ENCODE measurements around the gene SORL1-AS1.
"Not testable (repeated sequence)": the region's sequence is repeated elsewhere in the genome, so short reads cannot be mapped to it uniquely, and the experiment has no call there.

SORL1-AS1 gene

DNA sequence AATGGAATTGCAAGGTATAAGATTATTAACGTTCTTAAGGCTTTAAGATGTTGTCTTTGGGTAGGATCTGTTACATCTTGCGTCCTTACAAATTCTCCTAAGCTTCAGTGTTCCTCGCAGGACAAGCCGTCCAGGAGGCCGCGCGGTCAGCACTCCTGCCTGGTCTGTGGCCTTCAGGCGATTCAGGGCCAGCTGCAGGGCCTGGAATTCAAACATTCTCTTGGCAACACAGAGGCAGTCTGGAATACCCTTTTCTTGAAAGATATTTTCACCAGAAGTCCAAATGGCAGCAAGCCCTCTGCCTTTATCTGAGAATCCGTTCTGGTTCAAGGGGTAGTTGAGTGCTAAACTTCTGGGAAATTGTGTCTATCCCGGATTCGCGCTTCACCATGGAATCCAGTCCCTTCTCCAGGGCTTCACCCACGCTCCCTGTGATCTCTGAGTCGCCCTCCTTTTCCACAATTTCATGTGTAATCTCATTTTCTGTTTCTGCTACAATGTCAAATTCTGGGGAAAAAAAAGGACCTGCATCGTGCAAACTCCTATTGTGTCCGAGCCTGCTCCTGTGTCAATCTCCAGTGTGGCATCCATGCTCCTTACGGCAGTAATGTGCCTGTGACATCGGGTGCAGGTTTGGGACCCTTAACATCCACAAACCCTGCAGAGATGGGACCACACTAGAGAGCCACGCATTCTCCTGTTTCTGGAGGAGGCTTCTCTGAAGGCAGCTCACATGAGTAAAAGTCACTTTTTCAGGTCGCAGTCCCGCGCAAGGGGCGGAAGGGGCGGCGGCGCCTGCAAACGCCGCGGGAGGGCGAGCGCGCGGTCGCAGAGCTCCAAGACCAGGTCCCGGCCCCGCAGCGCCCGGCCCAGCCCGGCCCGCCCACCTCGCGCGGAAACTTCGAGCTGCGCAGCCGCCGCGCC, 26.0 kb downstream of the SORL1-AS1 start:
- peak; percentile 61 to 74 for DNase-seq

DNA sequence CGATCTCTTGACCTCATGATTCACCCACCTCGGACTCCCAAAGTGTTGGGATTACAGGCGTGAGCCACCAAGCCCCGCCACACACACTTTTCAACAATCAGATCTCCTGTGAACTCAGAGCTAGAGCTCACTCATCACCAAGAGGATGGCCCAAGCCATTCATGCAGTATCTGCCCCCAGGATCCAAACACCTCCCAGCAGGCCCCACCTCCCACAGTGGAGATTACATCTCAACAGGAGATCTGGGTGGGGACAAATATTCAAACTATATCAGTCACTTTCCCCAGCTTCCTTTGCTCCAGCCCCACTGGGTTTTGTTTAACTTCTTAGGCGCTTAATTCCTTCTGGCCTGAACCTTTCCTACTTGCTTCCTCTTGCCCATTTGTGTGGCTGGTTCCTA, 26.9 kb downstream of the SORL1-AS1 start:
- DNase-seq = no peak

DNA sequence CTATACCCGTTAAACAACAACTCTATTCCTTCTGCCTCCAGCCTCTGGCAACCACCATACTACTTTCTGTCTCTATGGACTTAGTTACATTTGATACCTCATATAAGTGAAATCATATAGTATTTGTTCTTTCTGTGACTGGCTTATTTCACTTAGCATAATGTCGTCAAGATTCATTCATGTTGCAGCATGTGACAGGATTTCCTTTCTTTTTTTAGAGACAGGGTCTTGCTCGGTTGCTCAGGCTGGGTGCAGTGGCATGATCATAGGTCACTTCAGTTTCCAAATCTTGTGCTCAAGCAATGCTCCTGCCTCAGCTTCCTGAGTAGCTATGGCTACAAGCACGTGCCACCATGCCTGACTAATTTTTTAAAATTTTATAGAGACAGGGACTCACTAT, 30.1 kb downstream of the SORL1-AS1 start:
- DNase-seq = no peak

DNA sequence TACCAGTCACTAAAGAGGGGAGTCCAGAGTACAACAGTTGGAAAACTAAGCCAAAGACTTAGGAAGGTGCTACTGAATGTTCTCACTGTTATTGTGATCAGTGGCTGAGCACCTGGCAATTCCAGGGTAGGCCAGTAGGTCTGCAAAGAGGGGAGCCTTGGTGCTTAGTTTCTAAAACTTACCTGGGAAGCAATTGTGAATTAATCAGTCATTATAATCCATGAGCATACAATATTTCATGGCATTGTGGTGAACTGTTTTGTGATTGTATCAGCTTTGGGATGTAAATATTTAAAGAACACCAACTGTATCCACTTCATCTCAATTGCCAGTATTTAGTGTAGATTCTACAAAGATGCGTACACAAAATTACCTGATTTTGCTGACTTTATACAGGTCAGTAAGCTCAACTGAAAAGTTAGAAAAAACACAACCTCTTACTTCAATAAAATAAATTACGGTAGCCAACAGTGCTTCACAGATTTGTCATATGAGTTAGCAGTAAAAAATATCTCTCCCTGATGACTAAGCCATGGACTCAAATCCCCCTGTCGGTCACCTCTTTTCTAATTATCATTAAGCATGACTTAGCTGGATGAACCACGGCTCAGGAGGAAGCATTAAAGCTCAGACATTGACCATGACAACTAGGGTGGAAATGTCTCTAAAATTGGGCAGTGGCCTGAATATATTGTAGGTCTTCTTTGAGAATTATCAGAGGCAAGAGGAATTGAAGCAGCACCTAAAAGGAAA, 31.4 kb downstream of the SORL1-AS1 start:
- no peak for DNase-seq

DNA sequence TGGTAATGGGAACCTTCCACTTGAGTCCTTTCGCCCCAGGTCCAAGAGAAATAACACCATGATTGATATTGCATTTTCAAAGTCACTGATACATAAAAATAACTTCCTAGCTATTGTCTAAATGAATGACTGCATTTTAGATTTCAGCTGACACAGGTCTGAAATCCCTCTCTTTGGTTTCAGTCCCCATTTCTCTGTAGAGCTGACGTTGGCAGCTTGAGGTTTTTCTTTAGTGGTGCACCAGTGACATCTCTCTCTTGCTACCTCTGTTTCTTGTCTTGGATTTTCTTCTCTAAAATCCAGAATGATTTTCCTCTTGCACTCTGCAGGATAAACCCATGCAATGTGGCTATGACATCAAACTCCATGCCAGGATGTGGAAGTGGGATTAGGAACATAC, 32.4 kb downstream of the SORL1-AS1 start:
- no peak for DNase-seq

DNA sequence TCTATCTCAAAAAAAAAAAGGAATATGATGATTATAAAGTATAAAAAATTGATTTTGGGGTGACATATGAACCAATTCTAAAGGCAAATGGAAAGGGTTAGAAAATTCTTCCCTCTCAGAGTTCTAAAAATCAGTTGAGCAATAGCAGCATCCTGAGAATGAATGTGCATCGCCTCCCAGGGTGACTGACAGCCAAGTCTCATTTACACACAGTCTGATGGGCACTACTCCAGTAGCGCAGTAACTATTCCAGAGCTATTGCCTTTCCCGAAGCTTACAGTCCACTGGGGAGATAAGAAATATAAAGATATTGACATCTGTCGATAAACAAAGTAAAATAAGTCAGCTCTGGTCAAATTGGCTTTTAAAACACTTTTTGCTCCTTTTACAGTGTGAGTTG, 32.9 kb downstream of the SORL1-AS1 start:
- no peak for DNase-seq

DNA sequence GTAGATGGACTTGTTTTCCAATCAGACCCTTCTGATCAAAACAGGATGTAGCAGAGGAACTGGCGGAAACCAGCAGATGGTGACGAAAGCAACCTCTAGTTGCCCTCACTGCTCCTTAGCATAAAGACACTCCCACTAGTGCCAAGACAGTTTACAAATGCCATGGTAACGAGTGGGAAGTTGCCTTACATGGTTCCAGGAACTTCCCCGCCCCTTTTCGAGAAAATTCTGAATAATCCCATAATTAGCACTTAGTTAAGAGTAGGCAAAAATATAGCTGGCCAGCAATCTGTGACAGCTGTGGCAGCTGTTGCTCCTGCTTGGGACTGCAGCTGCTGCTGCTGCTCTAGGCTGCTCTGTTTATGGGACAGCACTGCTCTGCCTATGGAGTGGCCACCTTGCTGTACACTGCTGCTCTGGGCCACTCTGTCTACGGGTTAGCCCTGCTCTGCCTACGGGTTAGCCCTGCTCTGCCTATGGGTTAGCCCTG, 34.1 kb downstream of the SORL1-AS1 start:
- DNase-seq = peak; percentile 20 to 38

DNA sequence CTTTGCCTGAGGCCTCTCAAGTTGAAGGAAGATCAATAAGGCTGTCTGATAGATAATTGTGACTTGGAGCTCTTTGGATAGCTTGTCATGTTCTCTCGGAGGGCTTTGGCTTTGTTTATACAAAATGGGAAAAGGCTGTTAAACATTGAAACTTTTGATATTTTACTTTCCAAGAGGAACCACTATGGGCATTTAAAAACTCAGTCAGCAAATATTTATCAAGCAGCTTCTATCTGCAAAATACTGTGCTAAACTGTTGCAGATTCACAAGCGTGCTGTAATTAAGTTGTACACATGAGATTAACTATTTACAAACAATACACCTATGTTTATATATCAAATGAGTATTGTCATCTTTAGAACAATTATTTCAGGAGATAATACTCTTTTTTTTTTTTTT, 35.2 kb downstream of the SORL1-AS1 start:
- DNase-seq = no peak

DNA sequence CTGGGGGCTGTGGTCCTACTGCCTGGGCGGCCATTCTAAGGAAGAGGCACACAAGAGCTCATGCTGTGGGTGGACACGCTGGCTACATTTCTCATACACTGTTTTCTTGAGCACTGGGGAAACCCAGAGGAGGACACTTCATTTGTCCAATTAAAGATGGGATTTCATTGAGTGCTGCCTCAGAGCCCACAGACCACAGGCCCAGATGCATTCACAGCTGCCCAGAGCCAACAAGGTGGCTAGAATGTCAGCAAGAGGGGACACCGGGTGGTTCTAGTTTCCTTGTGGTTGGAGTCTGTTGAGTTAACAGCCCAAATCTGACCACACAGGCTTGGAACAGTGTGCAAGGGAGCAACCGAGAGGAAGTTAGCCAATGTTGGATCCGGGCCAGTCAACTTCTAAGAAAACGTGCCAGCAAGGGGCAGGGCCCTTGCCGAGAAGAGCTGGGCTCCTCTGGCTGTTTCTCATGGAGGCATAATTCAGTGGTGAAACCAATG, 35.7 kb downstream of the SORL1-AS1 start:
- DNase-seq = peak; percentile 44 to 59

DNA sequence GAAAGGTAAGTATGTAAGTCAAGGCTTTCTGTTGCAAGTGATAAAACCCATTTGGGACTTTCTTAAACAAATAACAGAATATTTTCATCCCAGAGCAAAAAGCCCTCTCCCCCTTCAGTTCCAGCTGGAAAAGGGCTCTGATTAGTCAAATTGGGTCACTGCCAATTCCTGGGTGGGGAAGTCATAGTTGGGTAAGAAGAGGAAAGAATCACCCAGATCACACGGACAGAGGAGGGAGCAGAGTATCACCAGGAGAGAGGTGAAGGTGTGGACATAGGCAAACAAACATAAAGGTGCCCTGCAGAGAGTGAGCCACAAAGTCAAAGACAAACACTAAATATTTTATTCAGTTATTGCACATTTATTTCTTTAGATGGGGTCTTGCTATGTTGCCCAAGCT, 36.9 kb downstream of the SORL1-AS1 start:
- no peak for DNase-seq

DNA sequence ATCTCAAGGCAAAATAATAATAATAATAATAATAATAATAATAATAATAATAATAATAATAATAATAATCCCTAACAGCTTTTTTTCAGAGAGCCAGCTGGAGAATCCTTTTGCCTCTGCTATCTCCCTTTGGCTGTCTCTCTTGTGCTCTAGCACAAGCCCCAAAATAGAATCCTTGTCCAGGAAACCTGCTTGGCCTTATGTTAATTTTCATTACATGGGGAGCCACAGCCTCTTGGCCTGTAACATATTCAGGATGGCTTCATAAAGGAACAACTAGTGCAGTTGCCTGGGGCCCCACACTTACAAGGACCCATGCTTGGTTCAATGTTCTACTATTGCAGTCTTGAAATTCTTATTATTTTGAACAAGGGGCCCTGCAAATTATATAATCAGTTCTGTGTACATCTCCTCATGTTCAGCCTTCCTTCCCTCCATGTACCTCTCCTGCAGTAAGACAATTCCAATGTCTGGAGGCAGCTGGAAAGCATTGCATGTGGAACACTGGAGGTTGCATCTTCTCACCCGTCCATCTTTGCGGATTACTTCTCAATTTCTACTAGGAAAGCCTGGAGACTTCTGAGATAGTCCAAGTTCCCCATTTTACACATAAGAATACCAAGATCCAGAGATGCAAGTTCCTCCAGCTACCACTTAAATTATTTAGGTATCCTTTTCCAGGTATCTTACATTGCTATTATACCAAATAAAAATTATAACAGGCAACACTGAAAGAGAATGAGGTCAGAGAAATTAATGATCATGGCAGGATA, 38.4 kb downstream of the SORL1-AS1 start:
- DNase-seq = no peak

DNA sequence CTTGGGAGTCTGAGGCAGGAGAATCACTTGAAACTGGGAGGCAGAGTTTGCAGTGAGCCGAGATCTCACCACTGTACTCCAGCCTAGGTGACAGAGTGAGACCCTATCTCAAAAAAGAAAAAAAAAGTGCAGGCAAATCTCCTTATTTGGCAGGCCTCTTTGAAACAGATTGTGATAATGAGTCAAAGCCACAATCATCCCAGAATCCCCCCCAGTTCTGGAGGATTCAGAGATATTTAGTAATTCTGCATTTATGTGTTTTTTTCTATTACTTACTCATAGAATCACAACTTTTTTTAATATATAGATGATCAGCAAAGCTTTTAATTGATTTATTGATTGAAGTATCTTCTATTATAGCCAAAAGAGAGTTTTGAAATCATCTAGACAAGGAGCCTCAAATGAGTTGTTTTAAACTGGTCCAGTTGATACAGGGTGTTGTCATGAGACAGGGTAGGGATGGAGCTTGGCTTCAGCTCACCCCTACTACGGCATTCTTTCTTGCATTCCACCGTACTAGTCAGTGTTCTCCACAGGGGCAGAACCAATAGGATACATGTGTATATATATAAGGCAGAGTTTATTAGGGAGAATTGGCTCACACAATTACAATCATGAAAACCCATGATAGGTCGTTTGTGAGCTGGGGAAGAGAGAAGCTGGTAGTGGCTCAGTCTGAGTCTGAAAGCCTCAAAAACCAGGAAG, 39.9 kb downstream of the SORL1-AS1 start:
- DNase-seq = no peak

DNA sequence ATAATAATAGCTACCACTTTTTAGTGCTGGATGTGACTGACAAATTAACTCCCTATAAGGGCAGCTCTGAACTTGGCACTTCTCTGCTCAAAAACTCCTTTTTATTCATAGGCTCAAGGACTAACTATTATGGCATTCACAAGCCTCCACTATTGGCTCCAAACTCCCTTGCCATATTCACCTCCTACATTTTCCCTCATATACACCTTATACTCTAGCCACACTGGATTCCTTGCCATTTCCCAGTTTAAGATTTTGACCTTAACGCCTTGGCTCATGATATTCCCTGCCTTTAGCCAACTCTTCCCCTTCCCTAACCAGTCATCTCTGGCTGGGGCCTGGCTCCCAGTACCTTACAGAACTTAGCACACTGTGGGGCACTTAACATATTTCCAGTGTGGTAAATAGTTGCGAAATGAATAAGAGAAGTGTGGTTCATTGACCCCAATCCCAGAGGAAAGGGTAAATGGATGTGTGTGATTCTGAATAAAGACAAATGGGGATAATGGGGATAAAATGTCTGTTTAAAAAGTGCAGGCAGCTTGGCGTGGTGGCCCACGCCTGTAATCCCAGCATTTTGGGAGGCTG, 40.7 kb downstream of the SORL1-AS1 start:
- no peak for DNase-seq

DNA sequence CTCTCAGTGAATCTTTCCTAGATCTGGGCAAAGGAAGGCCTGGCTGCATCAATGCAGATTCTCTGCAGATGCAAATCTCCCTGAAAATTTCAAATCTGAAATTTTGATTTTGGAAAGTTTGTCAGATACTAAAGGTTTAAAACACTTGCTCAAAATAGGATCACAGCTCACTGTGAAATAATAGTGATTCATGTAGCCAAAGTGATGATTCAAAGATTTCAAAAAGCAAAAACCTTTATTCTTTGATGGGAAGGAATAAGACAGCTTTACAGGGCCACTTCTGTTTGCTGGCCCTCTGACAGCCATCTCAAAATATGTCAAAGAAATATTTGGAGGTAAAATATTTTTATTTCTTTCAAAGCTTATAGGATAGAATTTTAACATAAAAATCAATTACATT, 41.4 kb downstream of the SORL1-AS1 start:
- DNase-seq = not testable (repeated sequence)

DNA sequence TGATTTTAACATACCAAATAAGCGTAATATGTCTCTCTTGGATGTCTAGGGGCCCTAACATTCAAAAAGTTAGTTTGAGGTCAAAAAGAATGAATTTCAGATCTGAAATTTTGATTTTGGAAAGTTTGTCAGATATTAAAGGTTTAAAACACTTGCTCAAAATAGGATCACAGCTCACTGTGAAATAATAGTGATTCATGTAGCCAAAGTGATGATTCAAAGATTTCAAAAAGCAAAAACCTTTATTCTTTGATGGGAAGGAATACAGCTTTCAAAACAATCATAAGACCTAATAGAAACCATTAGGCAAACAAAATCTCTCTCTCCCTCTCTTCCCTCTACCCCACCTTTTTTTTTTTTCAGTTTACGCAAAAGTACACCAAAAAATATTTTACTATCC, 42.7 kb downstream of the SORL1-AS1 start:
- DNase-seq = not testable (repeated sequence)

DNA sequence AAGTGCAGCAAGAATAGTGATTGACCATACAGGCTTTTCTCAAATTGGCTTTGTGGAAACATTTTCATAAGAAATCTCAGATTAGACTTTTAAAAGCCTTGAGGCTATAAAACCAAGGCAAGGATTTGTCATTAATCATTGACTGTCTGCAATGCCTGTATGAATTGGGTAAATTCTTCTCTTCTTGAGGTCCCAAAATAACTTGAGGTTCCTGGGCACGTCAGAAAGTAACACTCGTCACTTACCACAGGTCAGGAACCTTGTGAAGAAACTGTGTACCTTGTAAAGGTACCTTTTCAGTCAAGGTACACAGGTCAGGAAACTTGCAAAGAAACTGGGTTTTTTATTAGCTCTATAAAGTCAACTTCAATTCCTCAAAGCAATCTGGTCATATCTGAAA, 43.9 kb downstream of the SORL1-AS1 start:
- DNase-seq = no peak

DNA sequence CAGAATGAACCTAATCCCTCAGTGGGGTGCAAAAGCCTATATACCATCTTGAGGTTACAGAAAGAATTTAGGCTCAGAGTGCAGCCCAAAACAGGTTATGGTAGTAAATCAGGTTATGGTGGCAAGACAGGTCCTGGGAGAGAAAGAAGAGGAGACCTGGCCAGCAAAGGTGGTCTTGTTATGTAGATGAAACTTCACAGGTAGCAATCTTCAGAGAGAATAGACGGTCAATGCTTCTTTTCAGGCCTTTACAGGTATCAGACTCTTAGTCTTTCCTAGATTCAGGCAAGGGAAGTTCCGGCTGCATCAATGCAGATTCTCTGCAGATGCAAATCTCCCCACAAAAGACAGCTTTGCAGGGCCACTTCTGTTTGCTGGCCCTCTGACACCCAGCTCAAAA, 46.5 kb downstream of the SORL1-AS1 start:
- DNase-seq = no peak

DNA sequence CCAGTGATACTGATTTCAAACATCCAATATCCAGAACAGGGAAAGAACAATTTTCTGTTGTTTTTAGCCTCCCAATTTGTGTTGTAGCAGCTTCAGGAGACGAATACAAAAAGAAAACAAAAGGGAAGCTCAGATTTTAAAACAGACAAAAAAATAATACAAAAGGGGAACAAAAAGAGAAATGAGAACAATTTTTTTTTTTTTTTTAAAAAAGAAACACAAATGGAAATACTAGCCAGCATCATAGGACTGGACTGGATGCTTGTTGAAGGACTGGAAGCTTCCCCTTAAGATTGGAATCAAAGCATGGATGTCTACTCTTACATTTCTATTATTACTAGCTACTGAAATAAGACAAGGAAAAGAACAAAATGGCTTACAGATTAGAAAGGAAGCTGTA, 47.1 kb downstream of the SORL1-AS1 start:
- no peak for DNase-seq

DNA sequence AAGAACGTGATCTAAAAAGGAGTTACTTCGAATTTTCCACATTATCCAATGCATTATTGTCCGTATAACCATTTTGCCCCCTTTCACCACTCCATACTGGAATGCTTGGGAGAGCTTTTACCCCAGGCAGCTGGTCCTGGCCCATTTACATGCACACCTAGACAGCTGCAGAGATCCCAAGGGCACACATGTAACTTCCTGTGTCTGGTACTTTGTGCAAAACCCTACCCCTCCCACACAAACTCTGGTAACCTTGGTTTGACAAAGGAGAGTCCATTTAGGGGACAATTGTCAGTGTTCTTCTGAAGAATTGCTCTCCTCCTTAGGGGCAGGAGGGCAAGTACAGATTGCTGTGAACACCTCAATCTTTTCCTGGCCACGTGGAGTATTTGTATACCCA, 58.0 kb downstream of the SORL1-AS1 start:
- DNase-seq = no peak

DNA sequence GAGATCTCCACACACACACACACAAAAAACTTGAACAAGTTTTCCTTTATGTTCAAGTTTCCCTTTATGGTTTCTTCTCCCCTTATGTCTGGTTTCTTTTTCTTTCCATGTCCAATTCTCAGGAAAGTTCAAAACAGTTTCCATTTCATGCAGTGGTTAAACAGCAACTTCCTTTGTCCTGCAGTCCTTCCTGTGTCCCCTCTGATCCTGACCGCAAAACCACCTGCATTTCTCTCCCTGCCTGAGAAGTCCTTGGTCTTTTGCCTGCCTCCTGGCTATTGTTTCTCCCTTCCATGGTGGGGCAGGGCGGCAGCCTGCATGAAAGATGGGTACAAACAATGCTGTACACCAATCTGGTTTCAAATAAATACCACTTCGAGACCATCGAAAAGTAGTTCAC, 58.9 kb downstream of the SORL1-AS1 start:
- DNase-seq = no peak

DNA sequence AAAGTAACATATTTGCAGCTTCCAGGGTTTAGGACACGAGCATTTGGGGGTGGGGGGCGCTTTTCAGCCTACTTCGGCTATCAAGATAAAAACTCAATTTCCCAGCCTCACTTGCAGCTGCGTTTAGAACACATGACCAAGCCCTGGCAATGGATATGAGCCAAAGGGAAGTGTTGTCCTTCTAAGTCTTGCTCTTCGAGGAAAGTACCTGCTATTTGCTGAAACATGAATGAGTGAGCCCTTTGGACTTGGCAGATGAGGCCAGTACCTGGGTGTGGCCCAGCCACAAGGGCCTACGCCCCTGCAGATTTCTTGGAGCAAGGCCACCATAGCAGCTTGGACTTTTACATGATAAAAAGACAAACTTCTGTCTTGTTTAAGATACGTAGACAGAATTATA, 60.9 kb downstream of the SORL1-AS1 start:
- DNase-seq = no peak

DNA sequence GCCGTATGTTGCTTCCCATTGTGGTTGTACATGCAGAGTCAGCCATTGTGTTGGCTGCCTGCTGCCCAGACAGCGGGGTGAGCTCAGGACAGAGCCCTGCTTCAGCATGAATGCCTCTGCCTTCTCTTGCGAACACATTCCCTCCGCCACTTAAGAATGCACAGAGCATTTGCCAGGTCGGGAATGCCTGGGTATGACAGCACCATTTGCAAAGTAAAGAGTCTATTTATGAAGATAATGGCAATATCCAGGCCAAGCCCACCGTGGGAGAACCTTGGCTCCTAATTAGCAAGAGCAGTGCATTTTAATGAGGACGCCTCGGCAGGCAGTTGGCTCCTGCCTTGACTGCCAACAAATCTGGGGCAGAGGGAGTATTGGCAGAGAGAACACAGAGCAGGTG, 63.1 kb downstream of the SORL1-AS1 start:
- DNase-seq = no peak
